ENCODE results near the gene SZT2.
"Not testable (repeated sequence)": the region's sequence is repeated elsewhere in the genome, so short reads cannot be mapped to it uniquely, and the experiment has no call there.

Gene SZT2

DNA sequence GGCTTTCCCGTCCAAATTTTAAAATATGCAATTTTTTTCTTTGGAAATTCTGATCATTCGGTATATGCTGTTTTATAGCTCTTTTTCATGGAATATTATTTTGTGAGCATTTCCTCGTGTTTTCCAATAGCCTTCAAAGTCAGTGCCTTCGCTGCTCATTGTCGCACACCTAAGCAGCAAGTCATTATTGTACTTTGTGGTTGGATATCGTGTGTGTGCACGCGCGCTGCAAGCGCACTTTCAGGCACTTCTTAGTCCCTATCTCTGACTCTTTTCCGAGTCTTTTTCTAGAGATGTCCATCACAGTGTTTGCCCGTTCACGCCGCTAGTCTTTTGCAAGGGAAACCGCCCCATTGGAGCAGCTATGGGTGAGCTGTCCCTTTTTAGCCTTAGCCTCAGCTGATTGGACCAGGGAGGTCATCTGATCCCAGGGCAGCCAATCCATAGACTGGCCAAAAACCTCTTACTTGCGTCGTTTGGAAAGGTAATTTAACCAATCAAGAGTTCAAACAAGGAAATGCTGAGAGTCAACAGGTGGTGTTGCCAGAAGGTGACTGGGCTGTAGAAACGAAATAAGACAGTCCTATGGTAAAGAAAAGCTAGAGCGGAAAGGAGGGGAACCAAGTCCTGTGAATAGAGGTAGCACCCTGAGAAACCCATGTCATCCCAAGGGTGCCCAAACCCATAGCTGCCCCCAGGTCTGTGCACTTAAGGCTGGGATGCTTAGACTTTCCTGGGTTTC, 64.7 kb downstream of the SZT2 start:
- DNase-seq (ENCODE audit: low read depth in 2 of 2): peak in 1 of 2 experiments; percentile 56

DNA sequence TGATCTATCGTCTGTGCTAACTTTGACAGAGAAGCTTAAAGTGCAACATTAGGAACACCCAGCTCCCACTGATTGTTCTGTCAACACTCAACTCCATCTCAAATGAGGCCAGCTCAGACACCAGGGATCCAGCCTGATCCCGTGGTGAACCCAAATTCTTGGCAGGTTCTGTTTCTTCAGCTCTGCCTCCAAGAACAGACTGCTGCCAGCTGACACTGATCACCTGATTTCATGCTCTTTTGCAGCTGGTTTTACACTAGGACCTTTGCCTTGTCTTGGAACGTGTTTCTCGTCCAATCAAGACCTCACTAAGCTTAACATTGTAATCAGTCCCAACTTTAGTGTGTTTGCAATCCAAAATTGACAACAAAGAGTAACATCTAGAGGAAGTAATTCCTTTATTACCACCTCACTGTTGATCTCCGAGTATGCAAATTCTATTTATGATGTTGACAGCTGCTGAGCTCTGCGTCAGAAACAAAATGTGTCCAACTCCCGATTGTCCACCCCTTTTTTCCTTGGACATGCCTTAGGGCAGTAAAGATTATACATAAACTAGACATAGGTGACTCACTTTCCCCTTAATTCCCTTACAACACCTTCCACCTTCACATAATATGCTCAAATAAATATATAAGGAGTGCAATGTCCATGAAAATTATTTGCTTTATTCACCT, 65.7 kb downstream of the SZT2 start:
- no peak for DNase-seq (ENCODE audit: low read depth in 2 of 2)

DNA sequence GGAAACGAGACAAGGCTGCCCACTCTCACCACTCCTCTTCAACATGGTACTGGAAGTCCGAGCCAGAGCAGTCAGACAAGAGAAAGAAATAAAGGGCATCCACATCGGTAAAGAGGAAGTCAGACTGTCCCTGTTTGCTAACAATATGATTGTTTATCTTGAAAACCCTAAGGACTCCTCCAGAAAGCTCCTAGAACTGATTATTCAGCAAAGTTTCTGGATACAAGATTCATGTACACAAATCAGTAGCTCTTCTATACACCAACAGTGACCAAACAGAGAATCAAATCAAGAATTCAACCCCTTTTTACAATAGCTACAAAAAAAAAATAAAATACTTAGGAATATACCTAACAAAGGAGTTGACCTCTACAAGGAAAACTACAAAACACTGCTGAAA, 68.7 kb downstream of the SZT2 start:
- not testable (repeated sequence) for DNase-seq (ENCODE audit: low read depth in 2 of 2)

DNA sequence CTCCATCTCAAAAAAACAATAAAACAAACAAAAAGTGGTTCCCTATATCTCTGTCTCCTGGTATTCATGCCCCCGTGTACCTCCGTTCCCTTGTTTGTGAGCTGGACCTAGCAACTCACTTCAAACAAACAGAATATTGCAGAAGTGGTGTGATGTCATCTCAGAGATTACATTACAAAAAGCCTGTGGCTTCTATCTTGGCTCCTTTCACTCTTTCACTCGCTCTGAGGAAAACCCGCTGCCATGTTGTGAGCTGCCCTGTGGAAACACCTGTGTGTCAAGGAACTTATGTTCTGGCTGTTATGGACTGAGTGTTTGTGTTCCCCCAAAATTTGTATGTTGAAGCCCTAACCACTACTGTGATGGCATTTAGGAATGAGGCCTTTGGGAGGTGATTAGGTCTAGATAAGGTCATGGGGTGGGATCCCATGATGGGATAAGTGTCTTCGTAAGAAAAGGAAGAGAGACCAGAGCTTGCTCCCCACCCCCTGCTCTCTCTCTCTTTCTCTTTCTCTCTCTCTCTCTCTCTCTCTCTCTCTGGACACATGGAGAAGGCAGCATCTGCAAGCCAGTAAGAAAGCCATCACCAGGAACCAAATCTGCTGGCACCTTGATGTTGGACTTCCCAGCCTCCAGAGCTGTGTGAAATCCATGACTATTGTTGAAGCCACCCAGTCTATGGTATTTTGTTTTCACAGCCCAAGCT, 71.4 kb downstream of the SZT2 start:
- no peak for DNase-seq (ENCODE audit: low read depth in 2 of 2)

DNA sequence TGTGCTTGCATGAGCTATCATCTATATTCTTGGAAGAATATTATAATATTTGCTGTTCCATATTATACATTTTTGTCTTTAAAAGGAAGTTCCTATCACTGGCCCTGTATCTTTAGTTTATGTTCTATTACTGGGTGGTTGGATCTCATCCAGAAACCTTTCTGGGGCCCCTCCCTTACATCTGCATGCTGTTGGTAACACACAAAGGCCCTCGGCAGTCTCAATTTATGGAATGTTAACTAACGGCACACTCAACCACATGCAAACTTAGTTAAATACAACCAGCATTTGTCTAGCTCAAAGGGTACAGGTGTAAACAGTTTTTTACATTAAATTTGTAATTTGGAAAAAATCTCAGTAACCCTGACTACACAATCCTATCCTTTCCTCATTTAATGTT, 73.8 kb downstream of the SZT2 start:
- DNase-seq (ENCODE audit: low read depth in 2 of 2): no peak

DNA sequence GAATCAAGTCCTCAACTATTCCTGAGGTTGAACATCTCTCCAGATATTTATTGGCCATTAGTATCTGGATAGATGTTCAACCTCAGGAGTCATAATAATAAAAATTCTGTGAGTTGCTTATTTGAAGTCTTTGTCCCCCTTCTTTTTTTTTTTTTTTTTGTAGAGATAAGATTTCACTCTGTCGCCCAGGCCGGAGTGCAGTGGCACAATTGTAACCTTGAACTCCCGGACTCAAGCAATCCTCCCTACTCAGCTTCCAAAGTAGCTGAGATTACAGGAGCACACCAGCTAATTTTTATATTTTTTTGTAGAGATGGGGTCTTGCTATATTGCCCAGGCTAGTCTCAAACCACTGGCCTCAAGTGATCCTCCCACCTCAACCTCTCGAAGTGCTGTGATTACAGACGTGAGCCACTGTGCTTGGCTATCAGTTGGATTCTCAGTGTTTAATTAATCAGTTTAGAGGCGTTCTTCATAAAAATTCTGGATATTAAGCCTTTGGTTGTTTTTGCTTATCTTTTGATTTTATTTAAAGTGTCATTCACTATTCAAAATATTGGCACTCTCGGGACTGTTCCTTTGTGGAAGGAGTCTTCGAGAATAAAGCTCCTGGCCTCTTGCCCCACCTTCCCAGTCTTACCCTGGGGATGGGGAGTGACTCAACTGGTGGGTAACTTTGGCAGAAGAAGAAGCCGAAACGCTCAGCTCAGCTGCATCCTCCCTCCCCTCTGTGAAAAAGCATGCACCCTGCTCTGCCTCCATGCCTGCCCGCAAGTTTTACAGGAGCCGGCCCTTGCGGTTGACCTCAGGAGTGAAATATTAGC, 75.2 kb downstream of the SZT2 start:
- DNase-seq (ENCODE audit: low read depth in 2 of 2): no peak

DNA sequence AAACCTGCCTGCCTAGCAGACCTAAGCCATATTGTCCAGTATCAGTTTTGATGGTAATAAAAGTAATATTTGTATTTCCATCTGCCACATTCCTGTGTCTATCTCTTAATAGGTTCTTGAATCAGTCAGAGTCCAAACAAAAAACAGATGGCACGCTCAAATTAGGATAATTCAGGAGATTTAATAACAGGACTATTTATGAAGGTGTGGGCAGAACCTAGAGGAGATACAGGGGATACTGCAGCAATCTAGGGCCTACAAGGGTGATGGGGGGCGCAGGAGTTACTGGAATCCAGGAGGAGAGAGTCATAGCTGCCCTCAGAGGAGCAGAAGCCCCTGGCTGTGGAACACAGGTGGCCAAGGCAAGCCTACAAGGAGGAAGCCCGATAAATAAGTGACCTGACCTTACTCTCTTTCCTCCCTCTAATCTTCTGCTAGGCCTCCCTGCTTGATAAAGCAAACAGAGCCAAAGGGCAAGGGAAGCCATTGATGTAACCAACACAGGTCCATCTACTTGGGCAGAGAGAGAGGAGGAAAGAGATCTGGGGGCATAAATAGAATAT, 75.9 kb downstream of the SZT2 start:
- no peak for DNase-seq (ENCODE audit: low read depth in 2 of 2)

DNA sequence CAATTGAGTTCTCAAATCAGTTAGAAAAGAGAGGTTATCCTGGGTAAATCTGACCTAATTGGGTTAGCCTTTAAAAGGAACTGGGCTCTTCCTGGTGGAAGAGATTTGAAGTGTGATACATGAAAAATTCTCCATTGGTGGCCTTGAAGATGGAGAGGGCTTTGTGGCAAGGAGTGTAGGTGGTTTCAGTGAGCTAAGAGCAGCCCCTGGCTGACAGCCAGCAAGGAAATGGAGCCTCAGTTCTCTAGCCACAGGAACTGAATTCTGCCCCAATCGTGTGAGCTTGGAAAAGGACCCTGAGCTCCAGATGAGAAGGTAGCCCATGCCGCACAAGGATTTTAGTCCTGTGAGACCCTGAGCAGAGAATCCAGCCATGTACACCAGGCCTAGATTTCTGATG, 76.7 kb downstream of the SZT2 start:
- no peak for DNase-seq (ENCODE audit: low read depth in 2 of 2)

DNA sequence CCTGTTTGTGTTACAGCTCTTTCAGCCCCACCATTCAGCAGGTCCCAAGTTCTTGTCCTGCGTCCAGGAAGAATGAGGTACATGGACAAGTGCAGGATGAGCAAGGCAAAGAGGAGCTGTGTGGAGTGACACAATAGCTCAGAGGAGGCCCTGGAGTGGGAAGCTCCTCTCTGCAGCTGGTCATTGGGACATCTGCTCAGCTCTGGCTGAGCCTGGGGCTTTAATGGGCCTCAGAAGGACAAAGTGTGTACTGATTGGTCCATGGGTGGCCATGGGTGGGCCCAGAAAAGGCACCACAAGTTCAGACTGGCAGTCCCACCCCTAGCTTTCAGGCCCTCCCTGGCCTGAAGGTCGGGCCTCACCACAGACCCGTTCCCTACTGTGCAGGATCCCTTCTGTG, 78.7 kb downstream of the SZT2 start:
- DNase-seq (ENCODE audit: low read depth in 2 of 2): no peak

DNA sequence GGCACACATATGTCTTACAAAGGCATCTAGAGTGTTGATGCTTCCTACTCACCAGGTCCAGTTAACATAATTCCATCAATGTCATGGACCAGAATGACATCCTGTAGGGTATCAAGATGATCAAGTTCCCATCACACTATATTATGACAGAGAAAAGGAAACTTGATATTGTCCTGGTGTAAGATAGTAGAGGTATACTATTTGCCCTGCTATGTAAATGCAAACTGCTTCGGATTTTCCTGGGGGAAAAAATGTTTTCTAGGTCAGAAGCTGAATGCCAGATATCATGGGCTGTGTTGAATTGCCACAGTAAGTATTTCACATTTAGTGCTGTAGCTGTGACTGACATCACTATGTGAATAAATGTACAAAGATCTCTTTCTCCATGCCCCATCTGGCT, 80.2 kb downstream of the SZT2 start:
- DNase-seq (ENCODE audit: low read depth in 2 of 2): no peak

DNA sequence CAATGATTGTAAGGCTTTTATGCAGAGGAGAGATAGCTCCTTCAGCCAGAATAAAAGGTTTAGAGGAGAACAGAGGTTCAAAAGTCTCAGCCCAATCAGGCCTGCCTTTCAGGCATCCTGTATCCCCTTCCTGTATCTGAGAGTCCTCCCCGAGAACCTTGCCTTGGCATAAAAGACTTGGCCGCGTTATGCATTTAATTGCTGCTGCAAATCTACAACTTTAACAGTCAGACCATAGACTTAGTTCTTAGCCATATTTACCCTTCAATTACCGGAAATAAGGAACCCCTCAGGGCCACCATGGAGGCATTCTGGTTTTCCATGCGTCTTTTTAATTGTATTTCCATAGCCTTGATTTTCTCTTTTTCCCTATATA, 82.4 kb downstream of the SZT2 start:
- DNase-seq (ENCODE audit: low read depth in 2 of 2): no peak

DNA sequence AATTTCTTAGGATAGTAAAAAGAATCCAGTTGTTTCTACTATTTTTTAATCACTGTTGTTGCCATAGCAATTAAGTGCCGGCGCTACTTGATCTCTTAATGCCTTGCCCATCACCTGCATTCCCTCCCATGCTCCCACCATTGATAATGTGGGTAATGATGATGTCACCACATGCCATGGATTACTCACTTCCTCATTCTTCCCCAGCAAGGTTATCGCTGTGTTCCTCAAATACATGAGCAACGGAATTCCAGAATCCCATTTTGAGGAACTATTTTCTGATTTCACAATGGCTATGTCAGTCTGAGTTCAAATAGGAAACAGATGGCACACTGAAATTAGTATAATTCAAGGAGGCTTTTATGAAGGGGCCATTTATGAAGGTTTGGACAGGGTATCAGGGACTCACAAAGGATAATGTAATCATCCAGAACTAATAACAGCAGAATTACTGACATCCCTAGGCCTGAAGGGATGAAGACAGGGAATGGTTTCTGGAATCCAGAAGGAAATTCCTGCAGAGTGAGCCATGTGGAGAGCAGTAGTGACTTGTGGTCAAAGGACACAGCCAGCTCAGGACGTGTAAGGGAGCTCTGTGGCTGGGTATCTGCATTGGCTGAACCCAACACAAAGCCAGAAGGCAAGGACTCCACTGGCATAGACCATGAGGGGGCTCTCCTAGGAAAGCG, 82.9 kb downstream of the SZT2 start:
- DNase-seq (ENCODE audit: low read depth in 2 of 2): not testable (repeated sequence)

DNA sequence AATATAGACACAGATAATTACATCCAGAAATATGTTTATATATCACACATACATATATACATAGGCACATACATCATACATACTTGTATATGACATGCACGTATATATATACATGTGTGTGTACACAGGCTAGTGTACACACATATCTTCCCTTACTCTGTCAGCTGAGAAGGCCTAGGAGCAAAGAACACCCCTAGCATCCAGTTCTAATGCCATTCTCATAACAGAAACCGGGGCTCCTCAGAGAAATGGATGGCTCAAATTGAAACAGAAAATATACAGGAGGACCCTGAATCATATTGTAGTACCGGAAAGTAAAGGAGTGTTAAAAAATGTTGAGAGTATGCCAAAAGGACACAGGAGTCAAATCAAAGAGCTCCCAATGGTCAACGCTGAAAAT, 83.8 kb downstream of the SZT2 start:
- DNase-seq (ENCODE audit: low read depth in 2 of 2): no peak

DNA sequence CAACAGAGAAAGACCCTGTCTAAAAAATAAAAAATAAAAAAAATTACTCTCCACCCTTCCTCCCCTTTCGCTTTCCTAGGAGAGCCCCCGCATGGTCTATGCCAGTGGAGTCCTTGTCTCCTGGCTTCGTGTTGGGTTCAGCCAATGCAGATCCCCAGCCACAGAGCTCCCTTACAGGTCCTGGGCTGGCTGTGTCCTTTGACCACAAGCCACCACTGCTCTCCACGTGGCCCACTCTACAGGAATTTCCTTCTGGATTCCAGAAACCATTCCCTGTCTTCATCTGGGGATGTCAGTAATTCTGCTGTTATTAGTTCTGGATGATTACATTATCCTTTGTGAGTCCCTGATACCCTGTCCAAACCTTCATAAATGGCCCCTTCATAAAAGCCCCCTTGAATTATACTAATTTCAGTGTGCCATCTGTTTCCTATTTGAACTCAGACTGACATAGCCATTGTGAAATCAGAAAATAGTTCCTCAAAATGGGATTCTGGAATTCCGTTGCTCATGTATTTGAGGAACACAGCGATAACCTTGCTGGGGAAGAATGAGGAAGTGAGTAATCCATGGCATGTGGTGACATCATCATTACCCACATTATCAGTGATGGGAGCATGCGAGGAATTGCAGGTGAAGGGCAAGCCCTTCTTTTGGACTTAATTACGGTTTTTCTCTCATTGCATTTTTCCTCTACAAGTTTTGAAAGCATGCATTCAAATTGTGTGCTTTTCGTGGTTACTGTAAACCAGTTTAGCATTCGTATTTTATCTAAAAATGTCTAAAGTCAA, 86.1 kb downstream of the SZT2 start:
- DNase-seq (ENCODE audit: low read depth in 2 of 2): not testable (repeated sequence)

DNA sequence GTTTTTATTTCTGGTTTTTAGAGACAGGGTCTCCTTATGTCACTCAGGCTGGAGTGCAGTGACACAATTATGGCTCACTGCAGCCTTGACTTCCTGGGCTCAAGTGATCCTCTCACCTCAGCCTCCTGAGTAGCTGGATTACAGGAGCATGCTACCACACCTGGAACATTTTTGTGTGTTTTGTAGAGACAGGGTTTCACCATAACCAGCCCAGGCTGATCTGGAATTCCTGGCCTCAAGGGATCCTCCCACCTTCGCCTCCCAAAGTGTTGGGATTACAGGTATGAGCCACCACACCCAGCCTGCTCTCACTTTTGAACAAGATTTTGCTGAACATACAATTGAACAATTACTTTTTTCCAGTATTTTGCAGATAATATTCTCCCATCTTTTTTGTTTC, 88.0 kb downstream of the SZT2 start:
- no peak for DNase-seq (ENCODE audit: low read depth in 2 of 2)

DNA sequence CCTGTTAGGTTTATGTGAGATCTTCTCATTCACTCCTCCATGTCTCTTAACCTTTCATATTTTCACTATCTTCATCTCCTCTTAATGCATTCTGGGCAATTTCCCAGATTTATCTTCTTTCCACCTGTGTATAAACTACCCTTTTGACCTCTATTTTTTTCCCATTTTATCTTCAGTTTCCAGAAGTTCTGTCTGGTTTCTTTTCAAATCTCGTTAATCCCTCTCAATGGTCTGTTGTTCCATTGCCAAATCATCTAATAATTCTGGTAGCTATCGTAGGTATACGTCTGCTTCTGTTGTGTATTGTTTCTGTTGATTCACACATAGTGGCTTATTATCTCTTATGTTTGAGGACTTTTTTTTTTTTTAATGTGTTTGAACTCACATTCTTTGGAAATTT, 89.7 kb downstream of the SZT2 start:
- DNase-seq (ENCODE audit: low read depth in 2 of 2): no peak

DNA sequence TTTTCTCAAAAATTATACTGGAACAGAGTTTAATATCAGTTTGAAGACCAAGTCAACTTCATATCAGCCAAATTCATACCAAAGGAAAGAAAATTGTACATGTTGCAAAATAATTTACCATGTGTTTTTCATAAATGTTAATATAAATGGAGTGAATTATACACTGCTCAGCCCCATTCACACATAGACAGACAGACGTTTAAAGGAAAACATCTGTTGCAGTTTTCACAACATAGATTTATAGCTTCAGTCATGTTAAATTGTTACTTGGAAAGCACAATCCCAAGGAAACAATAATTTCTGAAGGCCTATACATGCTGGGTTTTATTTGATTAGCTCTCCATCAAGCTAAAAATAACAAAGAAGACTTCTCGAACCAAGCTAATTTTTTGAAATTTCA, 91.8 kb downstream of the SZT2 start:
- DNase-seq (ENCODE audit: low read depth in 2 of 2): no peak

DNA sequence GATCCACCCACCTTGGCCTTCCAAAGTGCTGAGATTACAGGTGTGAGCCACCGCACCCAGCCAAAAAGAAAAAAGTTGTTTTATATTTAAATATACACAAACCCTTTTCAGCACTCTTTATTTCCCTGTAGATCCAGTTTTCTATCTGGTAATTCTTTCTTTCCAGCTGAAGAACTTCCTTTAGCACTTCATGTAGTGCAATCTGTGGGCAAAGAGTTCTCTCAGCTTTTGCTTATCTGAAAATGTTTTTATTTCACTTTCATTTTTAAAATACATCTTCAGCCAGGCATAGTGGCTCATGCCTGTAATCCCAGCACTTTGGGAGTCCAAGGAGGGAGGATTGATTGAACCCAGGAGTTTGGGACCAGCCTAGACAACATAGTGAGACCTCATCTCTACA, 92.5 kb downstream of the SZT2 start:
- no peak for DNase-seq (ENCODE audit: low read depth in 2 of 2)

DNA sequence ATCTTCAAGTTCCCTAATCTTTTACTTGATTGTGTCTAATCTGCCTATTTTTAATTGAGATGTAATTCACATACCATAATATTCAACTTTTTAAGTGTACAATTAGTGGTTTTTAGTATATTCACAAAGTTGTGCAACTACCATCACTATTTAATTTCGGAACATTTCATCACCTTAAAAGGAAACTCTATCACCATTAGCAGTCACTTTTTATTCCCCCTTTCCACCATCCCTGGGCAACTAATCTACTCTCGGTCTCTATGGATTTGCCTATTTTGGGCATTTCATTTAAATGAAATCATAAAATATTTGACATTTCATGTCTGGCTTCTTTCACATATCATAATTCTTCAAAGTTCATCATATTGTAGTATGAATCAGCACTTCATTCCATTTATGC, 94.7 kb downstream of the SZT2 start:
- DNase-seq (ENCODE audit: low read depth in 2 of 2): no peak

DNA sequence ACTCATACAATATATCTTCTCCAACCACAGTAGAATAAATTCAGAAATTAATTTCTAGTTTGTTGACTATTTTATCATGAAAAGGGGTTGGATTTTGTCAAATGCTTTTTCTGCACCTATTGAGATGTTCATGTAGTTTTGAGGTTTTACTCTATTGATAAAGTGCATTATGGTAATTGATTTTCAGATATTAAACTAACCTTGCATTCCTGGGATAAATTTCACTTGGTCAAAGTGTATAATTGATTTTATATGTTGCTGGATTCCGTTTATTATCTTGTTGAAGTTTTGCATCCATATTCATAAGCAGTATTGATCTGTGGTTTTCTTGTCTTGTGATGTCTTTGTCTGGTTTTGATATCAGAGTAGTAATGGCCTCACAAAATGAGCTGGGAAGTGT, 98.5 kb downstream of the SZT2 start:
- no peak for DNase-seq (ENCODE audit: low read depth in 2 of 2)

All from stimulated activated CD4-positive, alpha-beta T cell treated with anti-CD3 and anti-CD28 coated beads, Interleukin-12 subunit alpha, Interleukin-12 subunit beta, amount 100 ng/mL, for 24 hours (primary cell).